Peyer's patch (tissue), 4 donors: Measurements from ENCODE around the gene FAM171A1. TPM values are rescaled to one million over a fixed set of nuclear protein-coding genes. Genes with fewer than 3 reads are reported as not detected.

Experiments used
- DNase-seq, 3 donors: peaks; one replicate each; pipeline ENCODE4 v3.0.0-alpha.2; 2017 to 2019
- H3K27ac ChIP-seq, 4 donors: fragments of 200-600 bp; sonication (generic); one replicate each; pipeline ENCODE4 v1.5.1; 2016 to 2019
- H3K27me3 ChIP-seq, 2 donors: fragments of 200-600 bp; sonication (generic); one replicate each; pipeline ENCODE4 v1.5.1; 2019
- H3K36me3 ChIP-seq, 3 donors: fragments of 200-600 bp; sonication (generic); one replicate each; pipeline ENCODE4 v1.5.1; 2016 to 2019
- H3K4me1 ChIP-seq, 4 donors: fragments of 200-600 bp; sonication (generic); one replicate each; pipeline ENCODE4 v1.5.1; 2016 to 2019
- H3K4me3 ChIP-seq, 4 donors: fragments of 200-600 bp; sonication (generic); 1 replicate in 3 of 4; 2 replicates in 1 of 4; pipeline ENCODE4 v1.5.1; 2016 to 2019; ENCODE audit warnings: mild to moderate bottlenecking in 1 of 4
- H3K9me3 ChIP-seq, 4 donors: fragments of 200-600 bp; sonication (generic); one replicate each; pipeline ENCODE4 v1.5.1; 2016 to 2019; ENCODE audit warnings: mild to moderate bottlenecking in 1 of 4
- CTCF ChIP-seq, 6 experiments: fragments of 450-650 bp in 4 of 6; fragments of 200-600 bp in 2 of 6; sonication (generic) in 1 of 6; IDR thresholded peaks; one replicate each; pipeline ENCODE4 v1.5.1; 2017 to 2019; ENCODE audit warnings: antibody characterized with exemption in 6 of 6, mild to moderate bottlenecking in 3 of 6, moderate library complexity in 1 of 6
- POLR2A ChIP-seq, 2 donors: fragments of 450-650 bp; IDR thresholded peaks; one replicate each; pipeline ENCODE4 v1.5.1; 2017; ENCODE audit warnings: antibody characterized with exemption in 2 of 2, mild to moderate bottlenecking in 2 of 2, moderate library complexity in 2 of 2
- total RNA-seq, 4 donors: library from RNA; depleted of rRNA; stranded (reverse); fragments of >200 nt; gene quantifications; one replicate each; pipeline ENCODE4 v1.1.0, GENCODE V29; 2016

FAM171A1 gene
- total RNA-seq, 4 donors from 2014 or later = 14.7 to 37.1 (median 24.5) TPM

- Histone ChIP-seq H3K9me3 (no peaks in the 10 kb centered on the region), H3K27me3 (no peaks in the 10 kb centered on the region), H3K27ac (no peak overlapping the region), H3K4me3 (no peak overlapping the region), H3K36me3 (peaks cover 0 to 6% (median 0%) of the 10 kb centered on the region in 3 donors), H3K4me1 (no peaks in the 10 kb centered on the region)
- no peak for DNase-seq
- TF ChIP-seq POLR2A (IDR thresholded peaks at IDR 0.05) (no peak), CTCF (IDR thresholded peaks at IDR 0.05) (no peak)
Observed at GRCh38 chr10:15255961-15256360, 115.1 kb downstream of the FAM171A1 start.

- no peak for DNase-seq
- Histone ChIP-seq H3K27me3 (no peaks in the 10 kb centered on the region), H3K4me3 (peak overlapping the region; percentile 6 to 31 (median 25)), H3K4me1 (no peaks in the 10 kb centered on the region), H3K9me3 (no peaks in the 10 kb centered on the region), H3K27ac (no peak overlapping the region), H3K36me3 (peaks cover 0 to 6% (median 0%) of the 10 kb centered on the region in 3 donors)
- TF ChIP-seq POLR2A (IDR thresholded peaks at IDR 0.05) = no peak
- no peak for TF ChIP-seq CTCF (IDR thresholded peaks at IDR 0.05)
Observed at GRCh38 chr10:15254808-15255648, 116.1 kb downstream of the FAM171A1 start.

GRCh38 chr10:15253951-15254807 lies 116.9 kb downstream of the FAM171A1 start:
- H3K9me3 ChIP-seq = no peaks in the 10 kb centered on the region
- H3K36me3 ChIP-seq = peaks cover 0 to 6% (median 0%) of the 10 kb centered on the region in 3 donors
- H3K27me3 ChIP-seq = no peaks in the 10 kb centered on the region
- DNase-seq = no peak
- peak overlapping the region; percentile 6 to 31 (median 25) for H3K4me3 ChIP-seq
- TF ChIP-seq CTCF (IDR thresholded peaks at IDR 0.05) = no peak
- TF ChIP-seq POLR2A (IDR thresholded peaks at IDR 0.05) = no peak
- no peaks in the 10 kb centered on the region for H3K4me1 ChIP-seq
- H3K27ac ChIP-seq = no peak overlapping the region

- Histone ChIP-seq H3K27ac (no peak overlapping the region), H3K4me3 (no peak overlapping the region), H3K9me3 (no peaks in the 10 kb centered on the region), H3K27me3 (no peaks in the 10 kb centered on the region), H3K36me3 (peaks cover 0 to 11% (median 0%) of the 10 kb centered on the region in 3 donors), H3K4me1 (no peaks in the 10 kb centered on the region)
- TF ChIP-seq POLR2A (IDR thresholded peaks at IDR 0.05) (no peak), CTCF (IDR thresholded peaks at IDR 0.05) (no peak)
- no peak for DNase-seq
Observed at GRCh38 chr10:15252396-15252795, 118.7 kb downstream of the FAM171A1 start.

- TF ChIP-seq CTCF (IDR thresholded peaks at IDR 0.05) = no peak
- TF ChIP-seq POLR2A (IDR thresholded peaks at IDR 0.05) = no peak
Observed at GRCh38 chr10:15251791-15252380, 119.2 kb downstream of the FAM171A1 start.

More at GRCh38 chr10:15251791-15252380, 119.2 kb downstream of the FAM171A1 start:
- Histone ChIP-seq H3K36me3 (peaks cover 0 to 11% (median 0%) of the 10 kb centered on the region in 3 donors), H3K9me3 (no peaks in the 10 kb centered on the region), H3K27ac (no peak overlapping the region), H3K4me3 (no peak overlapping the region), H3K27me3 (no peaks in the 10 kb centered on the region), H3K4me1 (no peaks in the 10 kb centered on the region)
- no peak for DNase-seq
